Muscle of leg (tissue), 11 donors: Measurements from ENCODE around the gene FAM229B. TPM values are rescaled to one million over a fixed set of nuclear protein-coding genes. Genes with fewer than 3 reads are reported as not detected.

ENCODE experiments used
- DNase-seq: peaks from one replicate; pipeline ENCODE4 v3.0.0; 2013
- H3K27ac ChIP-seq: one replicate; pipeline ENCODE4 v1.5.1; 2013; ENCODE audit warnings: mild to moderate bottlenecking, low read length, control low read depth
- H3K27me3 ChIP-seq: one replicate; pipeline ENCODE4 v1.6.1; 2013; ENCODE audit warnings: low read length; ENCODE audit not compliant: control insufficient read depth, insufficient read depth
- H3K36me3 ChIP-seq: one replicate; pipeline ENCODE4 v1.6.1; 2013; ENCODE audit warnings: low read length; ENCODE audit not compliant: control insufficient read depth, insufficient read depth
- H3K4me1 ChIP-seq: one replicate; pipeline ENCODE4 v1.6.1; 2013; ENCODE audit warnings: low read length; ENCODE audit not compliant: control insufficient read depth, insufficient read depth
- H3K4me3 ChIP-seq: one replicate; pipeline ENCODE4 v1.5.1; 2013; ENCODE audit warnings: low read length, control low read depth
- H3K9me3 ChIP-seq: replicated peaks from 2 replicates; pipeline ENCODE4 v1.6.1; 2013; ENCODE audit warnings: low read depth, low read length; ENCODE audit not compliant: control insufficient read depth
- WGBS: methylation state at CpG from one replicate; pipeline ENCODE4 v1.1.5; 2013; ENCODE audit warnings: missing lambda C conversion rate; ENCODE audit not compliant: insufficient coverage; 5-methylcytosine and 5-hydroxymethylcytosine counted together
- polyA plus RNA-seq, 8 donors: library from polyadenylated mRNA; unstranded; fragments of 120-200 nt; gene quantifications; one replicate each; pipeline versions ENCODE4 v1.2.1 to v1.2.3, GENCODE V29; 2013; ENCODE audit warnings: inconsistent platforms in 1 of 8, low replicate concordance in 1 of 8; ENCODE audit not compliant: insufficient read length in 8 of 8, insufficient read depth in 1 of 8
- total RNA-seq: library from RNA; stranded (reverse); fragments of 120-200 nt; gene quantifications from one replicate; pipeline ENCODE4 v1.2.4, GENCODE V29; 2013

Gene FAM229B
- total and polyA plus RNA-seq, 9 donors: 14.8 to 34.8 (median 19.0) TPM

GRCh38 chr6:112128208-112128607, 40.8 kb downstream of the FAM229B start:
- H3K27me3 ChIP-seq: no peaks in the 10 kb centered on the region
- no peak overlapping the region for H3K27ac ChIP-seq
- WGBS: 100% methylated on average over 4 of the region's 5 CpGs
- no peak for DNase-seq
- H3K36me3 ChIP-seq: peaks cover 33% of the 10 kb centered on the region
- no peaks in the 10 kb centered on the region for H3K4me1 ChIP-seq
- H3K4me3 ChIP-seq: no peak overlapping the region
- H3K9me3 ChIP-seq: no peaks in the 10 kb centered on the region

- WGBS: no CpG with 5 or more reads among the region's 3 CpGs
- no peak for DNase-seq
- Histone ChIP-seq H3K27me3 (no peaks in the 10 kb centered on the region), H3K4me1 (no peaks in the 10 kb centered on the region), H3K9me3 (no peaks in the 10 kb centered on the region), H3K4me3 (no peak overlapping the region), H3K36me3 (peaks cover 26% of the 10 kb centered on the region), H3K27ac (no peak overlapping the region)
Observed at GRCh38 chr6:112130878-112131277, 43.5 kb downstream of the FAM229B start.

GRCh38 chr6:112139052-112139451, 51.7 kb downstream of the FAM229B start:
- H3K36me3 ChIP-seq: peaks cover 30% of the 10 kb centered on the region
- no peak overlapping the region for H3K27ac ChIP-seq
- H3K4me1 ChIP-seq: no peaks in the 10 kb centered on the region
- H3K27me3 ChIP-seq: no peaks in the 10 kb centered on the region
- H3K9me3 ChIP-seq: no peaks in the 10 kb centered on the region
- DNase-seq: no peak
- 86% methylated on average over 6 of the region's 8 CpGs for whole genome bisulfite sequencing
- H3K4me3 ChIP-seq: no peak overlapping the region

- H3K27ac ChIP-seq: no peak overlapping the region
- DNase-seq: no peak
- peaks cover 2% of the 10 kb centered on the region for H3K4me1 ChIP-seq
- H3K36me3 ChIP-seq: peaks cover 44% of the 10 kb centered on the region
- H3K27me3 ChIP-seq: no peaks in the 10 kb centered on the region
- H3K9me3 ChIP-seq: no peaks in the 10 kb centered on the region
- H3K4me3 ChIP-seq: no peak overlapping the region
- WGBS: no CpG with 5 or more reads among the region's 2 CpGs
Observed at GRCh38 chr6:112141707-112142106, 54.3 kb downstream of the FAM229B start.

- WGBS: 27% methylated on average over 9 of the region's 12 CpGs
- Histone ChIP-seq H3K27ac (no peak overlapping the region), H3K4me3 (no peak overlapping the region), H3K4me1 (peaks cover 2% of the 10 kb centered on the region), H3K9me3 (no peaks in the 10 kb centered on the region), H3K36me3 (peaks cover 43% of the 10 kb centered on the region), H3K27me3 (no peaks in the 10 kb centered on the region)
- peak; percentile 53 for DNase-seq
Observed at GRCh38 chr6:112144145-112144926, 56.9 kb downstream of the FAM229B start.

- DNase-seq: no peak
- Histone ChIP-seq H3K27me3 (no peaks in the 10 kb centered on the region), H3K4me3 (no peak overlapping the region), H3K36me3 (peaks cover 41% of the 10 kb centered on the region), H3K9me3 (no peaks in the 10 kb centered on the region), H3K27ac (no peak overlapping the region), H3K4me1 (peaks cover 2% of the 10 kb centered on the region)
- 81% methylated on average over 8 of the region's 10 CpGs for WGBS
Observed at GRCh38 chr6:112145080-112145573, 57.7 kb downstream of the FAM229B start.

GRCh38 chr6:112148103-112148502, 60.7 kb downstream of the FAM229B start:
- no peaks in the 10 kb centered on the region for H3K27me3 ChIP-seq
- H3K9me3 ChIP-seq: no peaks in the 10 kb centered on the region
- H3K4me1 ChIP-seq: peaks cover 4% of the 10 kb centered on the region
- 73% methylated on average over 2 of the region's 6 CpGs for WGBS
- H3K4me3 ChIP-seq: no peak overlapping the region
- peaks cover 31% of the 10 kb centered on the region for H3K36me3 ChIP-seq
- H3K27ac ChIP-seq: no peak overlapping the region
- DNase-seq: no peak

- Histone ChIP-seq H3K4me1 (peaks cover 4% of the 10 kb centered on the region), H3K4me3 (no peak overlapping the region), H3K27ac (peak overlapping the region; percentile 66), H3K36me3 (peaks cover 28% of the 10 kb centered on the region), H3K27me3 (no peaks in the 10 kb centered on the region), H3K9me3 (no peaks in the 10 kb centered on the region)
- WGBS: 20% methylated on average over 1 of the region's 1 CpG
- DNase-seq: no peak
Observed at GRCh38 chr6:112149236-112149635, 61.8 kb downstream of the FAM229B start.

GRCh38 chr6:112149719-112150263, 62.4 kb downstream of the FAM229B start:
- no peaks in the 10 kb centered on the region for H3K27me3 ChIP-seq
- no peaks in the 10 kb centered on the region for H3K9me3 ChIP-seq
- peak overlapping the region; percentile 73 for H3K27ac ChIP-seq

GRCh38 chr6:112150363-112150762, 63.0 kb downstream of the FAM229B start:
- DNase-seq: peak; percentile 39
- WGBS: 40% methylated on average over 1 of the region's 5 CpGs
- Histone ChIP-seq H3K27ac (peak overlapping the region; percentile 73), H3K9me3 (no peaks in the 10 kb centered on the region), H3K4me3 (no peak overlapping the region), H3K4me1 (peaks cover 3% of the 10 kb centered on the region), H3K27me3 (no peaks in the 10 kb centered on the region), H3K36me3 (peaks cover 23% of the 10 kb centered on the region)

More at GRCh38 chr6:112149719-112150263, 62.4 kb downstream of the FAM229B start:
- Histone ChIP-seq H3K36me3 (peaks cover 26% of the 10 kb centered on the region), H3K4me3 (no peak overlapping the region), H3K4me1 (peaks cover 4% of the 10 kb centered on the region)
- 83% methylated on average over 1 of the region's 4 CpGs for WGBS
- peak; percentile 71 for DNase-seq
